ENCODE measurements around the gene ARFGAP3.

Gene ARFGAP3

DNA sequence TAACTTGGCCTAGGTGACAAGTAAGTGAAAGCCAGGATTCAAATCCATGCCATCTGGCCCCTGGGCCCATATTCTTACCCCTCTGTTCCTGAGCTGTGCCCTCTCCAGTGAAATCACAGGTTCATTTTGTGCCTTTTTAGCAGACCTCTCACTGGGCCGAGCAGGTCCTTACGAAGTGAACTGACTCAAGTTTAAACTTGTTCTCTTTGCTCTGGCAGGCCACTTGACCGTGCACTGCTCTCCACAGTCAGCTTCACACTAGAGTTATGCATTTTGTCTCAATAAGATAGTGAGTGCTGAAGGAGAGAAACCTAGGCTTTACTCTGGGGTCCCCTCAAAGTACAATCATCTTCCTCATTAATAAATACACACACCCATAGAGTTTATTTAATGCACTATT lies 40.7 kb downstream of the ARFGAP3 start:
- no peak for DNase-seq

DNA sequence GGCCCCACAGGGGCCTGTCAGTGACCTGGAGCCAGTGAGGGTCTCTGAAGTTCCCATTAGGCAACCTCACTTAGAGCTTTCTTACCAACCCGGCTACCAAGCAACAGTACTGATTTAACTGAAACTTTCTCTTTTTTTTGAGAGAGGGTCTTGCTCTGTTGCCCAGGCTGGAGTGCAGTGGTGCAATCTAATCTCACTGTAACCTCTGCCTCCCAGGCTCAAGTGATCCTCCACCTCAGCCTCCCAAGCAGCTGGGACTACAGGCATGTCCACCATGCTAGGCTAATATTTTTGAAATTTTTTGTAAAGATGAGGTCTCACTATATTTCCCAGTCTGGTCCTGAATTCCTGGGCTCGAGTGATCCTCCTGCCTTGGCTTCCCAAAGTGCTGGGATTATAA lies 42.5 kb downstream of the ARFGAP3 start:
- no peak for DNase-seq

GRCh38 chr22:42814215-42814614 lies 42.9 kb downstream of the ARFGAP3 start:
- DNase-seq = no peak

- no peak for DNase-seq
These were observed 43.6 kb downstream of the ARFGAP3 start for GRCh38 chr22:42813501-42813900.

GRCh38 chr22:42811459-42811858 lies 45.6 kb downstream of the ARFGAP3 start:
- DNase-seq = no peak

DNA sequence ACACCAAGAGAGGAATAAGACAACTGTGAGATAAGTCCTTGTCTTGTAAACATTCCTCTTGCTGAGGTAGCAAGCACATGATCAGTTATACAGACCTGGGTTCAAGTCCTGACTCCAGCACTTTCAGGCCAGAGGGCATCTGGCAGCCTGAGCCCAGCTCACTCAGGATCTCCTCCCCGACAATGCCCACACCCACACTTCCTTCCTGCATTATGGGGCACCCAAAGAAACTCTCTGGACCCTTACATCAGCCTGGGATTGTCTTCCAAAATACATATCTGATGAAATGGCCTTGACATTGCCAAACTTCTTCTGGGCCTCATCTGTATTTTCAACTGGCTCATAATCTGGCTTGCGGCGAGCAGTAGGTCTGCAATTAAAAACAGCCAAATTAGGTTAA lies 48.6 kb downstream of the ARFGAP3 start:
- no peak for DNase-seq

- DNase-seq = no peak
These were observed 49.9 kb downstream of the ARFGAP3 start for GRCh38 chr22:42807185-42807584.

- DNase-seq = no peak
These were observed 50.9 kb downstream of the ARFGAP3 start for GRCh38 chr22:42805998-42806830.

DNA sequence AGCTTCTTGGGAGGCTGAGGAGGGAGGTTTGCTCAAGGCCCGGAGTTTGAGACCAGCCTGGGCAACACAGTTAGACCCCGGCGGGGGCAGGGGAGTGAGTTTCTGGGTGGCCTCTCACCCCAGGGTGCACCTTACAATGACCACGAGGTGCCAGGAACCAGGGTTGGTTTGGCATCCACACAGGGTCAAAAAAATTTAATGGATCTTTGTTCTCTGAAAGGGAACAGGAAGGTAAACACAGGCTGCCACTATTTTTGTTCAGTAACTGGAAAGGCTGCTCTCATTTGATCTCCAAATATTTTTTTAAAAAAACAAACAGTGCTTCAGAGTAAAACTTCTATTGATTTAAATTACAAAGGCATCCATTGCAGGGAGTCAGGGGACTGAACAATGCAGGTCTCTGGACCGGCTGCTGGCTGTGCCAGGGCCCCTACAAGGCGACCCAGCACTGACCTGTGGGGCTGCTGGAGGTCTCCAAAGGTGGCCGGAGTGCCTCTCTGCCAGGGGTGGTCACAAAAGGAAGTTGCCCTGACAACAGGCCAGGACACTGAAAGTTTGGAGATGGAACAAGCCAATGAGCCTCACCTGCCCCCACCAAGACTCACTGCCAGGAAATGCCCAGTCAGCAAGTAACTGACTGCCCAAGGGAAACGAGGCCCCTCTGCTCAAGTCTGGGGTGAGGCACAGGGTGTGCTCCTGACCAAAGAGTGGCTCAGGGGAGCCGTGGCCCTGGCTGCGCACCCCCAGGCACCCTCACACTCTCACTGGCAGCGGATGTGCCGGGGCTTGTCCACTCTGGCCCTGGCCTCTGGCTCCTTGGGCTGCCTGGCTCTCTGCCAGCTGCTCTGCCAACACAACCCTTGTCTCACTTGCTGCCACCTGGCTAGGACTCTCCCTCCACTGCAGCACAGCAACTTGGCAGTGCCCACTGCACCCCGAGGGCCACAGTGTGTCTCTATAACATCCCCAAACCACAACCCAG lies 51.8 kb downstream of the ARFGAP3 start:
- DNase-seq = no peak

GRCh38 chr22:42803389-42803788 lies 53.7 kb downstream of the ARFGAP3 start:
- peak; percentile 16 for DNase-seq

- DNase-seq = no peak
These were observed 55.6 kb downstream of the ARFGAP3 start for GRCh38 chr22:42801252-42802080.

- peak; percentile 64 for DNase-seq
These were observed 56.4 kb downstream of the ARFGAP3 start for GRCh38 chr22:42800451-42801251.

DNA sequence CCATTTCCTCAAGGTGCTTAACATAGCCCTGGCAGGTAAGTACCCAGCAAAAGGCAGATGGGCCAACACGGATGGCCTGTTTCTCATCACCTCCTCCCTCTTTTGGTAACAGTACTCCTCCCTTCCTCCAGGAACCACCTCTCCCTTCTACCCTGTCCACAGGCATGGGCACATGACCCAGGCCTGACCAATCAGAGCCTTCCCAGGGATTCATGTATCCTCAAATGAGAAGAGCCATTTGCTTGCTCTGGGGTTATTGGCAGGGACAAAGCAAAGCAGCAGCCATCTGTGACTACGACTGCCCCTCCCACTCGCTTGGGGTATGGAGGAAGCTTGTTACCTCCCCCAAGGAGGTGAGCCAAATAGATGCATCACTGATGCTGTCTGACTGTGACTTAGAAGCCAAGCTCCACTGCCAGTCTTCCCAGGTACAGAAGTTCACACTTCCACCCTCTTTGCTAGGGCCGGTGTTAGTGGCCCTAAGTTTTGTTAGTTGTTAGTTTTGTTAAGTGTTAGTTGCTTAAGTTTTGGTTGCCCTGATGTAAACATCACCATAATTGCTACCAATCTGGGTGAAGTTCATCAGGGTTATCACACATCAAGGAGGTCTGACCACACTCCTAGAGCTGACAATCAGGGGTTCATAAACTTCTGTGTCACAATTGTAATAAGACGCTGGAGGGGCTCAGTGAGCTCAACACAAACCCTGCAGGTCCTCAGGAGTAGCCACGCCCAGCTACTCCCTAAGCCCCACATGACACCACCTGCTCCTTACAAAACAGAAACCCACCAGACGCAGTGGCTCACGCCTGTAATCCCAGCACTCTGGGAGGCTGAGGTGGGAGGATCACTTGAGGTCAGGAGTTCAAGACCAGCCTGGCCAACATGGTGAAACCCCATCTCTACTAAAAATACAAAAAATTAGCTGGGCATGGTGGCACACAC lies 57.3 kb downstream of the ARFGAP3 start:
- DNase-seq = no peak

- DNase-seq = no peak
These were observed 58.0 kb downstream of the ARFGAP3 start for GRCh38 chr22:42799061-42799460.

DNA sequence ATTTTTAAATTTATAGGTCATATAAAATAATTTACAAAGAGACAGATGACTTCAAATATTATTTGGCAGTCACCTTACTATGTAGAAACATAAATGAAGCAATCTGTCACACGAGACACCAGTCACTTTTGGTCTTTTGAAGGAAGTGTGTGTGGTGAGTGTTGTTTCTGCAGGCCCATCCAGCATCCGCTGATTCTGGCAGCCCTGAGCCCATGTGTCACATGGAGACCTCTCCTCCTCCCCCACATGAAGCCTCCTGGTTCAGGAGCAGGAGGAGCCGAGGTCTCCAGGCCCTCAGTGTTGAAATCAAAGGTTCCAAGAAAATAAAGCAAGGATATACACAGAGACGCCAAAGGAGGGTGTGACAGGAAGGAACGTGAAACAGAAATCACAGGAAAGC lies 60.1 kb downstream of the ARFGAP3 start:
- DNase-seq = no peak

DNA sequence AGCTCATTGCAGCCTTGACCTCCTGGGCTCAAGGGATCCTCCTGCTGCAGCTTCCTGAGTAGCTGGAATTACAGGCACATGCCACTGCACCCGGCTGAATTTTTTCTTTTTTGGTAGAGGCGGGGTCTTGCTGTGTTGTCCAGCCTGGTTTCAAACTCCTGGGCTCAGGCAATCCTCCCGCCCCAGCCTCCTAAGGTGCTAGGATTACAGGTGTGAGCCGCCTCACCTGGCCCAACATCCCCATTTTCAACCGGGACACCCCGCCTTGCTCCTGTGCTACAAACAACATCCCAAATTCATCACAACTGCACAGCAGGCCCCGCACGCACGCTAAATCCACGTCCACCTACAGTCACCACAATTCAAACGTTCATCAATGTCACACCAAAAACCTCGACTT lies 61.0 kb downstream of the ARFGAP3 start:
- DNase-seq = no peak

DNA sequence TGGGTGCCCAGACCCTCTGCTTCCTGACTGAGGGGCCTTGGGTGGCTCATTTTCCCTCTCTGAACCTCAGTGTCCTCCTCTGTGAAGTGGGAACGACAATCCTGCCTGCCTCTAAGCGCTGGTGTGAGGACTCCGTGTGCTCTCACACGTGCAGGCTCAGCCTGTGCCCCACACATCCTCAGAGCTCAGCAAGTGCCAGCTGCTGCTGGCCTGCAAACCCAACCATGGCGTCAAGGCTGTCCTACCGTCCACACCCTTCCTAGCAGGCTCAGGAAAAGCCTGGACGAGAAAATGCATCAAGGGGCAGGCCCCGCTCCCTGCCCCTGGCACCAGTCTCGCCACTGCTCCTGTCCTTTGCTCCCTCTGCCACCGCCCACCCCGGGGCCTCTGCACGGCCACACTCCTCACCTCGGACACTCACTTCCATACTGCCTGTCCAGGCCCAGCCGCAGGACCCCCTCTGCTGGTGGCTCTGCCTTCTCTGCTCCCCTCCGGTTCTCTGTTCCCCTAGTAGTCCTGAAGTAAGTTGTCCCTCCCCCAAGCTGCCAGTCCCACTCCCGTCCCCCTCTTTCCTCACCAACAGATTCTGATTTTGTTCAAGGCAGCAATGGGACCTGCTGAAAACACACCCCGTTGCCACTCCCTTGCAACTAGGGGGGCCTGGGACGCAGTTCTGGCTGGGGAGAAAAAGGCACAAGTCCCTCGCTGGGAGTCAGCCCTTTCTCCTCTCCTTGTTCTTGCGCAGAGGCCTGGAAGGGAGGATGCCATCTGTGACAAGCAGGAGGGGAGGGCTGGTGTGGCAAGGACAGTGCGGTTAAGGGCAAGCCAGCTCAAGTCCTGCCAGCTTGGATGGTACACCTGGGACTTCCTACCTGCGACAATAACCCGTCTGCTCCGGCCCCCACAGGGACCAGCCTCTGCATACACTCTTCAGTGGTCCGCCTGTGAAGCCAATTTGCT lies 62.2 kb downstream of the ARFGAP3 start:
- no peak for DNase-seq

- DNase-seq = no peak
These were observed 63.1 kb downstream of the ARFGAP3 start for GRCh38 chr22:42793848-42794405.
